ENCODE data around the gene STIM2.

STIM2 gene

GRCh38 chr4:27018076-27018475 lies 157.4 kb downstream of the STIM2 start:
- TF ChIP-seq CTCF (conservative IDR thresholded peaks at IDR 0.05) (no peak), ZFX (IDR thresholded peaks at IDR 0.05) (no peak)
- H3K27ac ChIP-seq, result no peak overlapping the region

GRCh38 chr4:27018910-27019309 lies 158.3 kb downstream of the STIM2 start:
- H3K27ac ChIP-seq, result no peak overlapping the region
- no peak for TF ChIP-seq CTCF (conservative IDR thresholded peaks at IDR 0.05)
- no peak for TF ChIP-seq ZFX (IDR thresholded peaks at IDR 0.05)

GRCh38 chr4:27019766-27020165 lies 159.1 kb downstream of the STIM2 start:
- no peak for TF ChIP-seq ZFX (IDR thresholded peaks at IDR 0.05)
- TF ChIP-seq CTCF (conservative IDR thresholded peaks at IDR 0.05), result no peak
- no peak overlapping the region for H3K27ac ChIP-seq

- no peak overlapping the region for H3K27ac ChIP-seq
- no peak for TF ChIP-seq ZFX (IDR thresholded peaks at IDR 0.05)
- TF ChIP-seq CTCF (conservative IDR thresholded peaks at IDR 0.05), result no peak
These were observed 159.6 kb downstream of the STIM2 start for GRCh38 chr4:27020203-27020602.

GRCh38 chr4:27020603-27021002 lies 160.0 kb downstream of the STIM2 start:
- no peak overlapping the region for H3K27ac ChIP-seq

GRCh38 chr4:27022963-27023362 lies 162.3 kb downstream of the STIM2 start:
- H3K27ac ChIP-seq, result no peak overlapping the region
- no peak for TF ChIP-seq CTCF (conservative IDR thresholded peaks at IDR 0.05)

More at GRCh38 chr4:27020603-27021002, 160.0 kb downstream of the STIM2 start:
- no peak for TF ChIP-seq CTCF (conservative IDR thresholded peaks at IDR 0.05)
- no peak for TF ChIP-seq ZFX (IDR thresholded peaks at IDR 0.05)

GRCh38 chr4:27023366-27023765 lies 162.7 kb downstream of the STIM2 start:
- H3K27ac ChIP-seq, result no peak overlapping the region
- no peak for TF ChIP-seq ZFX (IDR thresholded peaks at IDR 0.05)
- TF ChIP-seq CTCF (conservative IDR thresholded peaks at IDR 0.05), result no peak

All from C4-2B (cell line).